ENCODE data around the gene EMB.
"Not testable (repeated sequence)": the region's sequence is repeated elsewhere in the genome, so short reads cannot be mapped to it uniquely, and the experiment has no call there.

- TF ChIP-seq CTCF, POLR2A (IDR thresholded peaks at IDR 0.05): not testable (repeated sequence)
Measured at GRCh38 chr5:50376696-50377095, 64.4 kb downstream of the EMB start.
